ENCODE measurements around the gene INPP5A. TPM values are rescaled to one million over a fixed set of nuclear protein-coding genes. Genes with fewer than 3 reads are reported as not detected.
A peak's percentile ranks its signal among the peaks of the same experiment; 100 is the strongest.

Gene INPP5A
- total and polyA plus RNA-seq, 10 of the 15 experiments (the other 5 are each of a cell fraction or from before 2014, with no cell fraction given): 0.52 to 15.0 (median 6.3) TPM

- H2AFZ ChIP-seq (ENCODE audit: control insufficient read depth, low read depth, low read length): peak overlapping the region; percentile 73
- in situ Hi-C loops (cut with MboI): no loop called here
- H3K4me1 ChIP-seq (ENCODE audit: control insufficient read depth, insufficient read depth, low read length): peaks cover 21% of the 10 kb centered on the region
- peaks cover 2% of the 10 kb centered on the region; the same call in 1 of the 2 replicates for H4K20me1 ChIP-seq (ENCODE audit: control insufficient read depth, insufficient read depth)
- peak overlapping the region; percentile 41; the same call in 1 of the 2 replicates for H3K9ac ChIP-seq (ENCODE audit: control insufficient read depth, insufficient read depth, low read length)
- H3K4me2 ChIP-seq (ENCODE audit: control insufficient read depth, insufficient read depth): peak overlapping the region; percentile 93
- H3K36me3 ChIP-seq (ENCODE audit: control insufficient read depth in 2 of 2, insufficient read depth in 2 of 2, low read length in 1 of 2): no peaks in the 10 kb centered on the region
- ATAC-seq (no peak; the same call in 2 of the 3 replicates), DNase-seq (ENCODE audit: low read depth, low spot score) (no peak), FAIRE-seq (no peak)
- TF ChIP-seq, protein P1, sequence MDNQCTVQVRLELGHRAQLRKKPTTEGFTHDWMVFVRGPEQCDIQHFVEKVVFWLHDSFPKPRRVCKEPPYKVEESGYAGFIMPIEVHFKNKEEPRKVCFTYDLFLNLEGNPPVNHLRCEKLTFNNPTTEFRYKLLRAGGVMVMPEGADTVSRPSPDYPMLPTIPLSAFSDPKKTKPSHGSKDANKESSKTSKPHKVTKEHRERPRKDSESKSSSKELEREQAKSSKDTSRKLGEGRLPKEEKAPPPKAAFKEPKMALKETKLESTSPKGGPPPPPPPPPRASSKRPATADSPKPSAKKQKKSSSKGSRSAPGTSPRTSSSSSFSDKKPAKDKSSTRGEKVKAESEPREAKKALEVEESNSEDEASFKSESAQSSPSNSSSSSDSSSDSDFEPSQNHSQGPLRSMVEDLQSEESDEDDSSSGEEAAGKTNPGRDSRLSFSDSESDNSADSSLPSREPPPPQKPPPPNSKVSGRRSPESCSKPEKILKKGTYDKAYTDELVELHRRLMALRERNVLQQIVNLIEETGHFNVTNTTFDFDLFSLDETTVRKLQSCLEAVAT (IDR thresholded peaks at IDR 0.05): 0 out of 2 replicates have a peak, but pooled peaks have one; percentile 36
- TF ChIP-seq CHD2 (IDR thresholded peaks at IDR 0.05; ENCODE audit: borderline replicate concordance, low read depth, low read length) (no peak), TCF12 (IDR thresholded peaks at IDR 0.05; ENCODE audit: low read depth, low read length) (no peak)
- TF ChIP-seq, protein P2, sequence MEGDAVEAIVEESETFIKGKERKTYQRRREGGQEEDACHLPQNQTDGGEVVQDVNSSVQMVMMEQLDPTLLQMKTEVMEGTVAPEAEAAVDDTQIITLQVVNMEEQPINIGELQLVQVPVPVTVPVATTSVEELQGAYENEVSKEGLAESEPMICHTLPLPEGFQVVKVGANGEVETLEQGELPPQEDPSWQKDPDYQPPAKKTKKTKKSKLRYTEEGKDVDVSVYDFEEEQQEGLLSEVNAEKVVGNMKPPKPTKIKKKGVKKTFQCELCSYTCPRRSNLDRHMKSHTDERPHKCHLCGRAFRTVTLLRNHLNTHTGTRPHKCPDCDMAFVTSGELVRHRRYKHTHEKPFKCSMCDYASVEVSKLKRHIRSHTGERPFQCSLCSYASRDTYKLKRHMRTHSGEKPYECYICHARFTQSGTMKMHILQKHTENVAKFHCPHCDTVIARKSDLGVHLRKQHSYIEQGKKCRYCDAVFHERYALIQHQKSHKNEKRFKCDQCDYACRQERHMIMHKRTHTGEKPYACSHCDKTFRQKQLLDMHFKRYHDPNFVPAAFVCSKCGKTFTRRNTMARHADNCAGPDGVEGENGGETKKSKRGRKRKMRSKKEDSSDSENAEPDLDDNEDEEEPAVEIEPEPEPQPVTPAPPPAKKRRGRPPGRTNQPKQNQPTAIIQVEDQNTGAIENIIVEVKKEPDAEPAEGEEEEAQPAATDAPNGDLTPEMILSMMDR (IDR thresholded peaks at IDR 0.05 in 2 of 3, conservative IDR thresholded peaks at IDR 0.05 in 1 of 3; ENCODE audit: control insufficient read depth in 2 of 3, extremely low read depth in 1 of 3, insufficient read depth in 1 of 3, low read depth in 3 of 3, low read length in 3 of 3): peak in 1 of 3 experiments; percentile 4; a peak in 1 of 6 replicates
- POLR2A ChIA-PET: interaction anchor here (2.3 kb wide), 1 partner anchor 35 kb away, joined by 8 read pairs; no protein-coding TSS in a partner anchor
- peak overlapping the region; percentile 68 for H3K4me3 ChIP-seq
- H3K9me3 ChIP-seq (replicated peaks; ENCODE audit: control insufficient read depth, insufficient read depth, low read length): no peaks in the 10 kb centered on the region; the same call in 2 of the 3 replicates
- no TSS peak for BruUV-seq (replicated peaks)
- no peak overlapping the region for H3K27ac ChIP-seq (ENCODE audit: control insufficient read depth, insufficient read depth)
- H3K27me3 ChIP-seq (replicated peaks in 1 of 2; ENCODE audit: control insufficient read depth in 2 of 2, insufficient read depth in 2 of 2, low read length in 1 of 2): no peaks in the 10 kb centered on the region
- intact Hi-C loops (cut with micrococcal nuclease; ENCODE audit: unreplicated experiment): loop anchor here (2.0 to 5.0 kb wide), 3 partner anchors 28 to 214 kb away; no protein-coding TSS in a partner anchor
- peaks cover 12% of the 10 kb centered on the region for H3K79me2 ChIP-seq (ENCODE audit: control insufficient read depth, insufficient read depth, low read length)
- RAD21 ChIA-PET (ENCODE audit: unreplicated experiment): interaction anchor here (1.4 kb wide), 1 partner anchor 77 kb away, joined by 8 read pairs; no protein-coding TSS in a partner anchor
- WGBS (ENCODE audit: insufficient coverage, insufficient replicate concordance, low lambda C conversion rate, missing lambda C conversion rate): 55% methylated on average over 21 of the region's 21 CpGs
- CTCF ChIA-PET: interaction anchor here (0.8 to 1.4 kb wide), 4 partner anchors 39 to 100 kb away, joined by 3 to 10 read pairs (median 4); no protein-coding TSS in a partner anchor
- SMC1A ChIA-PET (ENCODE audit: uncharacterized antibody, unreplicated experiment): interaction anchor here (0.8 to 1.6 kb wide), 6 partner anchors 18 to 97 kb away, joined by 3 to 4 read pairs (median 4); no protein-coding TSS in a partner anchor
Measured at GRCh38 chr10:132536241-132536876, 1.2 kb upstream of the INPP5A start.

Measured in GM12878 (cell line).